ENCODE measurements around the gene SLC25A48. TPM values are rescaled to one million over a fixed set of nuclear protein-coding genes. Genes with fewer than 3 reads are reported as not detected.

Gene SLC25A48
- total RNA-seq, 4 donors from 2014 or later, result 0.34 to 2.0 (median 0.94) TPM; not detected in 1

DNA sequence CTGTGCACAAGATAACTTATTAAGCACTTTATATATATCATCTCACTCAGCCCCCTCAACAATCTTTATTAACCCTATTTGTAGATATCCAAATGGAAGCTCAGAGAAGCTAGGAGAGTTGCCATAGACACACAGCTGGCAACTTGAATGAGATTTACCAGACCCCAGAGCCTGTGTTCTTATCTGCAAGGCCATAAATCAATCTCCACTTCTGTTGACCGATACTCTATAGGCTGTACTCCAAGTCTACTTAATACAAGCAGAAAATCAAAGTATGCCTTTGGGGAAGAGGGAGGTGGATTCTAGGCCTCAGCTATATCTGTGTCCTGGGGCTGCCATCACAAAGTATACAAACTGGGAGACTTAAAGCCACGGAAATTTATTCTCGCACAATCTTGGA, 67.2 kb downstream of the SLC25A48 start:
- TF ChIP-seq, protein P1, sequence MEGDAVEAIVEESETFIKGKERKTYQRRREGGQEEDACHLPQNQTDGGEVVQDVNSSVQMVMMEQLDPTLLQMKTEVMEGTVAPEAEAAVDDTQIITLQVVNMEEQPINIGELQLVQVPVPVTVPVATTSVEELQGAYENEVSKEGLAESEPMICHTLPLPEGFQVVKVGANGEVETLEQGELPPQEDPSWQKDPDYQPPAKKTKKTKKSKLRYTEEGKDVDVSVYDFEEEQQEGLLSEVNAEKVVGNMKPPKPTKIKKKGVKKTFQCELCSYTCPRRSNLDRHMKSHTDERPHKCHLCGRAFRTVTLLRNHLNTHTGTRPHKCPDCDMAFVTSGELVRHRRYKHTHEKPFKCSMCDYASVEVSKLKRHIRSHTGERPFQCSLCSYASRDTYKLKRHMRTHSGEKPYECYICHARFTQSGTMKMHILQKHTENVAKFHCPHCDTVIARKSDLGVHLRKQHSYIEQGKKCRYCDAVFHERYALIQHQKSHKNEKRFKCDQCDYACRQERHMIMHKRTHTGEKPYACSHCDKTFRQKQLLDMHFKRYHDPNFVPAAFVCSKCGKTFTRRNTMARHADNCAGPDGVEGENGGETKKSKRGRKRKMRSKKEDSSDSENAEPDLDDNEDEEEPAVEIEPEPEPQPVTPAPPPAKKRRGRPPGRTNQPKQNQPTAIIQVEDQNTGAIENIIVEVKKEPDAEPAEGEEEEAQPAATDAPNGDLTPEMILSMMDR (IDR thresholded peaks at IDR 0.05; ENCODE audit: low read depth), result no peak

DNA sequence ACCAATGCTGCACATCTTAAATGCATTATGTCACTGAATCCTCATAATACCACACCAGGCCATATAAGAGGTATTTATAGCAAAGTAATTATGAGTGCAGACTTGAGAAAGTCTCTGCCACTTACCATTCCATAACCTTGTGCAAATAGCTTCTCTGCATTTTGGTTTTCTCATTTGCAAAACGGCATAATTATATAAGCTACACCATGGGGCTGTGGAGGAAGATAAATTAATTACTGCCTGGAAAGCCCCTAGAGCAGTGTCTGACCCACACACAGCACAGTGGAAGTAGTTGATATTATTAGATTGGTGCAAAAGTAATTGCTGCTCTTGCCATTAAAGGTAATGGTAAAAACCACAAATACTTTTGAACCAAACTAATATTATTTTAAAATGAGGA, 70.7 kb downstream of the SLC25A48 start:
- TF ChIP-seq, protein P1 (IDR thresholded peaks at IDR 0.05; ENCODE audit: low read depth), result no peak

DNA sequence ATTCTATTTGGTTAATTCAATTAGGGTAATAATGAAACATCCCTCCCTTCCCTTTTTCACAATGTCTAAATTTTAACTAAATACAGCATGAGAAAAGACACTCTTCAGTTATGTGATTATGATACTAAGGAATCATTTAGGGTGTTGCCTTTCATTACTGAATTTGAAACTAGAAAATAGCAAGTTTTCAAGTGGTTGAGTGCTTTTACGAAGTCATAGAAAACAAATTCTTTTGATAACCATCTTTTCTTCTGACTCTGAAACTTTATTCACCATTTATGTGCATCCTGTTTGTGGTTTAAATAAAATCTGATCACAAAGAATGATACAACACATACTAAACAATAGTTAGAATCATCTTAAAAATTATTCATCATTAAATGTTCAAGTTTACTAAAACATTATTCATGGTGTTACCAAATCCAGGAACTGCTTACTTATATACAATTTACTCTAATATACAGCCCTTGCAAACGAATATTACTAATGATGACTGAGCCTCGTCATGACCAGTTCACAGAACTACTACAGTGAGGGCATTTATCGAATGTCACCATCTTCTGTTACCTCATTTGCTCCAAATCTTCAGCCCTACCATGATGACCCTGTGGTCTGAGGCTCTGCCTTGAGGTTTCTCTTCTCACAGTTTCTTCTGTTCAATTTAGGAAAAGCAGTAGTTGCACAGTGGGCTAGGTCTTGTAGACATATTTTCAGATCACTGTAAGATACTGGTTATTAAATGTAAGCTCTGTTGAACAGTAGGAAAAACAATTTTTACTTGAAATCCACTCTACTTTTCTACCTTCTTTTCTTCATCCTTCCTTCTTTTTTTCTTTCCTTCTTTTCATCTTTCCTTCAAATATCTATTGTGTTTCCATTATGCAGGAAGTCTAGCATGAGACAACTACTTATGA, 79.5 kb downstream of the SLC25A48 start:
- TF ChIP-seq, protein P1 (IDR thresholded peaks at IDR 0.05; ENCODE audit: low read depth), result no peak

DNA sequence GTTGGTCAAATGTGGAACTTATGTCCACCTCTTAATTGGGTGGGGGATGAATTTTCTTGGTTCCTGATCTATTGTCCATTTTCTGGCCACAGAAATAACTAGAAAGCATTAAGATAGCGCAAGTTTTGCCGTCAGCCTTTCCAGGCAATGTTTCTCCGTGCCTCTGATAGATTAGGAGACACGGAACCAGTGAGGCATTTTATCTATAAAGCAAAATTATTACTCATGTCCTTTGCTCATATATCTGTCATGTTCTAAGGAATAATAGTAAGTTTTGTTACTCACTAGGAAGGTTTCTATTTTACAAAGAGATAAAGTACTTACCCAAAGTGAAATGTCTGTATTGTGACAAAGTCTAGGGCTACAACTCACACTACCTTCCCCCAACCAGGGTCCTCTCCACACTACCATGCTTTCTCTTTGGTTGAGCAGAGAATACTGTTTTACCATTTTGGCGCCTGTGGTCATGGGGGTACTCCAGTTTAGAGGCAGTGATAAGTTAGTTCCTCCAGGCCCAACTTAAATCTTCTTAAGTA, 81.1 kb downstream of the SLC25A48 start:
- TF ChIP-seq, protein P1 (IDR thresholded peaks at IDR 0.05; ENCODE audit: low read depth), result no peak

DNA sequence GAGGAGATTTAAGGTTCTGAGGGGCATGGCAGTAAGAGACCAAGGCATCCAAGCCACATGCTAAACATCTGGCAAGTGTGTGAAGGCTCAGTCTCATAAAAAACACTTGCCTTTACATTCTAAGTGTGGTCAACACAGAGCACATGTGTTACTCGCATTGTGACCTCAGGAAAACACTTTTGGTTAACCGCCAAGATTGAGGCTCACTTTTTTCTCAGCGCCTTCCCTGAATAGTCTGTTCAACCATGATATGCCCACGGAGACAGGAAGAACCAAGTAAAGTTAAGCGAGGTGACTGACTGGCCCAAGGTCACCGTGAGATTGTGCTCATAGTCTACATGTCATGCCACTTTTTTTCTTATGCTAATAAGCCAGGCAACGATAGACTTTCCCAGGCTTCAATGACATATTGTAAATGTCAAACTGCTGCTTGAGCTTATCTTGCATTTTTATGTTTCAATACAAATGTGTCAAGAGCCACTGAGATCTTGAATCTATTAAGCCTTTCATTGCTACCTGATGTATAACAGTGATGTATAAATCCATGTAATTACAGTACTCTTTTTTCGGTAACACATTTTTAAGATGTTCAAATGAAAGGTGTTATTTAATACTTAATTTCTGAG, 82.3 kb downstream of the SLC25A48 start:
- TF ChIP-seq, protein P1 (IDR thresholded peaks at IDR 0.05; ENCODE audit: low read depth), result no peak

DNA sequence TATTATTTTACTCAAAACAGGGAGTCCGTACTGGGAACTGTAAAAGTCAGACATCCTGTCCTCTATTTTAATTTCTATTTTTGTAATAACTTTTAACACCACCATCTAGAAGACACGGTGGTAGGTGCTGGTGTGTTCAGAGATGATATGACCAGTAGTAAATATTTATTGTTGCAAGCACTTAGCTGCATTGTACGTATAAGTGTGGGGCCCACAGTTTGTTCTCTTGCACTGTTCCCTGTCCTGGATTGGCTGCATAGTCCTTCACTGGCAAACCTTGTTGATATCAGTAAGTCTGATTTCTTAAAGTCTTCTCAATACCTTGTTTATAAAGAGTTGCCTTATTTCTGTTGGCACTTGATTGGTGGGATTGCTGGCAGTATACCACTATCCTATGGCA, 85.7 kb downstream of the SLC25A48 start:
- TF ChIP-seq, protein P1 (IDR thresholded peaks at IDR 0.05; ENCODE audit: low read depth), result no peak

DNA sequence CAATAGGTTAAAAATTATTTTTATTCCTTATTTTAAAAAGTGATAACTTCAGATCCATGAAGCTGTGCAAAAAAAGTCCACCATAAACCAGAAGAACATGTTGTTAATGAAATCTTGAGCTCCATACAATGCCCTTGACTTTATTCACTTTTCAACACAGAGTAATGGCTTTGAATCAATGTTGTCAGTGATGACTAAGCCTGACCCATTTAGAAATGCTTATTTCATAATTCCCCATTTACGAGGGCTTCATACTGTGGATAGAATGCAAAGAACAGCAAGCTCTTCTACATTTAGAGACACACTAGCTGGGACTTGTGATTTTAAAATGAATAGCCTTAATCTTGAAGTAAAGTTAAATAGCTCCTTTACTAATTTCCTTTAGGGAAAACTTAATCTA, 86.9 kb downstream of the SLC25A48 start:
- TF ChIP-seq, protein P1 (IDR thresholded peaks at IDR 0.05; ENCODE audit: low read depth), result no peak
